Vein endothelial cell (primary cell): Measurements from ENCODE around the gene MGLL. TPM values are rescaled to one million over a fixed set of nuclear protein-coding genes. Genes with fewer than 3 reads are reported as not detected.

Source experiments
- total RNA-seq: library from RNA; depleted of rRNA; stranded (reverse); fragments of >200 nt; gene quantifications from 2 replicates; pipeline ENCODE4 v1.2.3, GENCODE V29; 2012

MGLL gene
- total RNA-seq, result 67.6 and 80.3 TPM in 2 replicates

DNA sequence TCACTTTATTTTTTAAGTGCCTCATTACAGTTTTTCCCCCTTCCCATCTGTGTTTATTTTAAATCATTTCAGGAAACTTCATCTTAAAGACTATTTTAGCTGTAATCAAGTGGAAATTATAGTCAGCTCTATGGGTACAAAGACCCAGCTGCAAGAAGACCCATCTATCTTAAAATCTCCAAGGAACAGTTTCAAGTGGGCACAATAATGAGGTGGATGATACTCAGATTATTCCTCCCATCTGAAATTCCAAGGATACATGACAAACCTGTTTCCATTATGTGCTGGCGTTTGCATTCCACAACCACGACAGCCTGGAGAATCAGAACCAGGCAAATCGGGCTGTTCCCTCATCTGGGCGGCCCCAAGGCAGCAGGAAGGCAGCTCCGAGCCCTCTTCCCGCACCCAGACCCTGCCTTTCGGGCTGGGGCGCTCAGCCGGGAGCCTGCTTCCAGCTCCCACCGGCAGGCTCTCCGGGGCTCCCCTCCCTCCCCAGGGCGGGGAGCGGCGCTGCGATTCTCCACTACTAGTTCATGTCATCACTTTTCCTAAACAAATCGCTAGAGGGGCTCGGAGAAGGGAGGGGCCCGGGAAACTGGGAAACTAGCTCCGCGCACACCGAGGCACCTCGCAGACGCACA lies at the start of gene MGLL:
TSS of gene MGLL (minus strand) at position 475 of the 641 bp plus-strand sequence. CDS start at position 278, 197 bp downstream.

GRCh38 chr3:127672429-127673190 lies 149.7 kb downstream of the MGLL start, which contains the start of gene ABTB1:
Gene ABTB1, plus strand, starts transcription at chr3:127672952. Its CDS starts 74 bp downstream, at chr3:127673026.

Other genes starting within 250 kb of the MGLL start
- 31.0 and 34.6 TPM in 2 replicates for gene TPRA1, start 231.8 kb downstream of the MGLL start, total RNA-seq
- 37.6 and 66.0 TPM in 2 replicates for gene MCM2, start 224.1 kb downstream of the MGLL start, total RNA-seq
- 3.1 and 4.6 TPM in 2 replicates for gene PODXL2, start 193.3 kb downstream of the MGLL start, total RNA-seq
- gene ABTB1, start 149.6 kb downstream of the MGLL start, total RNA-seq, result 3.3 and 4.7 TPM in 2 replicates
- not detected in 2 replicates for gene KBTBD12, start 92.7 kb upstream of the MGLL start, total RNA-seq
- 280 and 310 TPM in 2 replicates for gene SEC61A1, start 229.9 kb upstream of the MGLL start, total RNA-seq